ENCODE results near the gene HES6. TPM values are rescaled to one million over a fixed set of nuclear protein-coding genes. Genes with fewer than 3 reads are reported as not detected.

Gene HES6
- total and polyA plus RNA-seq, 2 of the 8 experiments (the other 6 are each of a cell fraction or from before 2014, with no cell fraction given) = 32.6 to 36.3 TPM

- no peak for TF ChIP-seq SIN3A (conservative IDR thresholded peaks at IDR 0.05 in 1 of 2, IDR thresholded peaks at IDR 0.05 in 1 of 2; ENCODE audit: low read depth in 1 of 2, low read length in 2 of 2)
- TF ChIP-seq CTCF (IDR thresholded peaks at IDR 0.05; ENCODE audit: control extremely low read depth in 1 of 3, insufficient read depth in 1 of 3, low read depth in 1 of 3, low read length in 3 of 3) = no peak
- TF ChIP-seq SUZ12 (IDR thresholded peaks at IDR 0.05; ENCODE audit: low read length) = no peak
- no peak for TF ChIP-seq TEAD4 (IDR thresholded peaks at IDR 0.05; ENCODE audit: low read depth, low read length)
- no peak for TF ChIP-seq E2F6 (IDR thresholded peaks at IDR 0.05)
These were observed 38.9 kb upstream of the HES6 start (continued) for GRCh38 chr2:238278626-238279323.
